ENCODE measurements around the gene TBC1D1.

DNA sequence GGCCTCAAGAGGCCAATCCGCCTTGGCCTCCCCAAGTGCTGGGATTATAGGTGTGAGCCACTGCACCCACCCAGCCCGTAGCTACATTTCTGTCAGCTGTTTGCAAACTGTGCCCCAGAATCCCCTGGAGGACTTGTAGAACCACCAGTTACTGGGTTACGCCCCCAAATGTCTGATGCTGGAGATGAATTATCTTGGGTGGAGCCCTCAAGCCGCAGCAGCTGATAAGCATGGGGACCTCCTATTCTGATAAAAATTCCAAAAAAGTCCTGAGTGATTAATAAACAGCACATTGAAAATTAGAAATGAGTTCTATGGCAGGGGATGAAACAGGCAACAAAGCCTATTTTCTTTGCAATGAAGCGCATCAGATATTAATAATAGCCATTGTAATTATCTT is 174.3 kb downstream of the TBC1D1 start:
- no peak for TF ChIP-seq YY1 (IDR thresholded peaks at IDR 0.05; ENCODE audit: insufficient read depth, insufficient read length)
- TF ChIP-seq SUZ12 (IDR thresholded peaks at IDR 0.05; ENCODE audit: extremely low read depth, insufficient read depth, insufficient read length), result no peak
